AML-193 (cell line): ENCODE data around the gene AP1G1.

Experiments used
- DNase-seq, 2 experiments: peaks; one replicate each; lab custom pipeline; 2025; lab: John Stamatoyannopoulos, UW

The AP1G1 gene

DNA sequence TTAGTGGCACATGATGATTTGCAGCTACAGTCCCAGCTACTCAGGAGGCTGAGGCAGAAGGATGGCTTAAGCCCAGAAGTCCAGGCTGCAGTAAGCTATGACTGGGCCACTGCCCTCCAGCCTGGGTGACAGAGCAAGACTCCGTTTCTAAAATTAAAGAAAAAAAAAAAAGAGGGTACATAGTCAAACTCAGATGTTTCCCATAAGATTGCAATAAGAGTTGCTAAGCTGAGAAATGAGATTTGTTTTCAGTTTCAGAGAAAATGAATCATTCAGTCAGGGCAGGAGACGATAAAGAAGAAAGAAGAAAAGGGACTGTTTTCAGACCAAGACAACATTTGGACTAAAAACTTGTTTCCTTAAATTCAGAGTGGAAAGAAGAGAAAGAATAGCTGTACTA lies 54.0 kb downstream of the AP1G1 start:
- DNase-seq: no peak

DNA sequence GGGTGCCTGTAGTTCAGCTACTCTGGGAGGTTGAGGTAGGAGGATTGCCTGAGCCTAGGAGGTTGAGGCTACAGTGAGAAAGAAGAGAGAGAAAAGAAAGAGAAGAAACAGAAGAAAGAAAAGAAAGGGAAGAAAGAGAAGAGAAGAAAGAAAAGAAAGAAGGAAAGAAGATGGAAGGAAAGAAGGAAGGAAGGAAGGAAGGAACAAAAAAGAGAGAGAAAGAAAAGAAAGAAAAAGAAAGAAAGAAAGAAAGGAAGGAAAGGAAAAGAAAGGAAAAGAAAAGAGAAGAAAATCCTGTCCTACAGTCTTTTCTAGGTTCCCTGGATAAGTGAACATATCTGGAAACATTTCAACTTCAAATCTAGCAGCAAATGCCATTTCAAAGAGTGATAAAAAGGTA lies 54.5 kb downstream of the AP1G1 start:
- no peak for DNase-seq

DNA sequence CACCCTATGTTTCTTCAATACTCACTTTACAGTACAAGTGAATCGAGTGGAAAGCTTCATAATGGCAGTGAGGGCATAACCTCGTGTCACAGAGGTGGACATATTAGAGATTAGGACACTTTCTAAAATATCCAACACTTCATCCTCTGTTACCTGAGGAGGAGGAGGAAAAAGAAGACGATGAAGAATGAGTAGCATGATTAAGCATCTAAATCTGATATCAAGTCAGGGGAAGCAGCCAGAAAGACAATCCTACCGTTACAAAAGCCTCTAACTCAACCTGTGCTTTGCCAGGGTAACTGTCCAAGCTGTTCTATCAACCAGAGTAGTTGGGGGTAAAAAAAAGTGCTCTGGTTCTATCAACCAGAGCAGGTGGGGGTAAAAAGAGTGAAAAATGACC lies 60.4 kb downstream of the AP1G1 start:
- no peak for DNase-seq

DNA sequence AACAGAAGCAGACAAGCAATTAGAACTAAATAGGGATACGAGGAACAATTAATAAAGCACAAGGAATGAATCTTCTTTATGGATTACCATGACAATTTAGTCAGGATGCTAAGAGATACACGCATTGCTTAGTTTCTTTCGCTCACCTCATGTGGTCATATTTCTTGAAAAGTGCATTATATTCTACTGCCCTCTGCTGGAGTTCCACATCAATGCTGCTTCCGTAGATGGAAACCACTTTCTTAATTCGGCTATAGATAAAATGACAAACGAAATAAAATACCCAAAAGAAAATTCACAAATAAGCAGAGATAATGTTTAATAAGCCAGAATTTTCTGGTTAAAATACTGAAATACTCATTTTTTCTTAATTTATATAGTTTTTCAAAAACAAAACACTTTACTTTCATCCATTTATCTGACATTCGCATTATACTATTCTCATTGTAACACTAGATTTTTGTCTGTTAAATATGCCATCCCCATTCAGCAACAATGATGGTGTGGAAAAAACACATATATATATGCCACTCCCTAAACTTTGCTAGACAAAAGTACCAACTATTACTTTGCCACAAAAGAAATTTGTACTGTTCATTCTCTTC lies 62.1 kb downstream of the AP1G1 start:
- peak; percentile 21 to 29 for DNase-seq

DNA sequence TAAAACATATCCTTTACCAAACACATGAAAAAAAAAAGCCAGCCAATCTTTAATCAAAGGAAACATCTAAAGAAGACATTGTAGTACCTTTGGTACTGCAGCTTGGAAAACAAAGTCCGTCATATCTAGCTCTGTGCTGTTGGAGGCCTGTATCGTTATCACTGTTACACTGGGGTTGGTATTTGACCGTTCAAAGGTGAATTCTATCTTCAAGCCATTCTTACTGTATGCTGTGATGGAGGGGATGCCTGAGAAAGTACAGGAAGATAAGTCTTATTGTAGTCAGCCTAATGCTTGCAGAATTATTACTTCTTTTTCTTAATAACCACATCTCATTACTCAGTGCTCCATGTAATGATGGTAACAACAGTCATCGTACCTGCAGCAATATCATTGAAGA lies 69.8 kb downstream of the AP1G1 start:
- no peak for DNase-seq

DNA sequence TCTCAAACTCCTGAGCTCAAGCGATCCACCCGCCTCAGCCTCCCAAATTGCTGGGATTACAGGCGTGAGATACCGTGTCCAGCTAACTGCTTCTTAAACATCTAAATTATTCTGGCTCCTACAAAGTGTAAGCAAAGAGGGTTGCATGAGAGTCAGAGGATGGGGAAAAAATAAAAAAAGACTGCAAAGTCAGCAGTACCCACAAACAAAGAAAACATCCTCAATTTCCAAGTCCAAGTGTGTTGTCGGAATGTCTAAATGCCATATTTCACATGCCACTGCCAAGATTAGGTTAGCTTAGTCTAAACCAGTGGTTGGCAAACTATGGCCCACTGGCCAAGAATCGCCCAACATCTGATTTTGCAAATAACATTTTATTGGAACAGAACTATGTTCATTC lies 71.1 kb downstream of the AP1G1 start:
- no peak for DNase-seq

DNA sequence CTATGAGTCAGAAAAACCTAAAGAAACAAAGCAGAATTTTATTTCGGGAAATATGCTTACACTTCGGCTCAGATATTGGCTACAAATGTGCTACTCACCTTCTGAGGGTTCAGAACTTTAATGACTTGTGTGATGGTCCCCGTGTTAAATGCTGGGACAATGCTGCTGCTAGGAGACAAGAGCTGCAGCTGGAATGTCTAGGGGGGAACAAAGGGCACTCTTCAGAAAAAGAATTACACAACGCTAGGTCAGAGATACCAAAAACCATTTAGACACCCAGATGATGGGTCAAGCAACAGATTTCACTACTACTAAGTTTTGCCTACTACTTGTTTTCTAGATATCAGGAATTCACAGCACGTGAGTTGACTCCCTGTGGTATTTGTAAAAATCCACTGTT lies 74.1 kb downstream of the AP1G1 start:
- DNase-seq: no peak

DNA sequence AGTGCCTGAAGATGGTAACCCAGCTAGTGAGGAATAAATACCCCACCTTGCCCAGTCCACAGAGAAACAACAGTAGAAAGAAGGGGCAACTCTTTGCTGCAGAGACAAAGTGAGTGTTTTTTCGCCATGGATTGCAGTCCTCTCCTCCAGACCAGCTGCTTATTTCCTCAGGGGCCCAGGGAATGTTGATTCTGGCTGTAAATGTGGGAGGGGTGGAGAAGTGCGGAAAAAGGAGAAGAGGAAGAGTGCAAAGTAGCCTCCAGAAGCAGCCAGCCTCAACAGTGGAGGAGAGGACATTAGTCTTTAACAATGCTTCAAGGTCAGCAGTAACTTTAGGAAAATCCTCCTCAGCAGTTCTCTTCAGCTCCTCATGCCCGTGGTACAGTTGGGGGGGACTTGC lies 76.0 kb downstream of the AP1G1 start:
- DNase-seq: no peak

DNA sequence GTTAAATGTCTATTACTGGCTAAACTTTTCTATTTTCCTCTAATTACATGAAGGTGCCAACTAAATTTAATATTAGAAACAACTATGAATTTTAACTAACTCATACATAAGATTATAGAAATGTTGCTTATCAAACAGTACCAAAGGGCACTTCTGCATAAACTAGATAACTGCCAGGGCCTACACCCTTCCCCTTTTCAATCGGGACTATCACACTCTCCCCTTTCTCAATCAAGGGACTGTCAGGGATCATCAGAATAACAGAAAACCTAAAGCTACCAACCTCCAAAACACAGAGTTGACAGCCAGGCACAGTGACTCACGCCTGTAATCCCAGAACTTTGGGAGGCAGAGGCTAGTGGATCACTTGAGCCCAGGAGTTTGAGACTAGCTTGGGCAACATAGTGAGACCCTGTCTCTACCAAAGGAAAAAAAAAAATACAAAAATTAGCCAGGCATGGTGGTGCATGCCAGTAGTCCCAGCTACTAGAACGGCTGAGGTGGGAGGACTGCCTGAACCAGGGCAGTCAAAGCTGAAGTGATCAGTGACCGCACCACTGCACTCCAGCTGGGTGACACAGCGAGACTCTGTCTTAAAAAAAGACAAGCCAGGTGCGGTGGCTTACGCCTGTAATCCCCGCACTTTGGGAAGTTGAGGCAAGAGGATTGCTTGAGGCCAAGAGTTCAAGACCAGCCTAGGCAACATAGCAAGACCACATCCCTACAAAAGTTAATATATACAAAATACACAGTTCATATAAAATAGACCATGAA lies 80.9 kb downstream of the AP1G1 start:
- no peak for DNase-seq

DNA sequence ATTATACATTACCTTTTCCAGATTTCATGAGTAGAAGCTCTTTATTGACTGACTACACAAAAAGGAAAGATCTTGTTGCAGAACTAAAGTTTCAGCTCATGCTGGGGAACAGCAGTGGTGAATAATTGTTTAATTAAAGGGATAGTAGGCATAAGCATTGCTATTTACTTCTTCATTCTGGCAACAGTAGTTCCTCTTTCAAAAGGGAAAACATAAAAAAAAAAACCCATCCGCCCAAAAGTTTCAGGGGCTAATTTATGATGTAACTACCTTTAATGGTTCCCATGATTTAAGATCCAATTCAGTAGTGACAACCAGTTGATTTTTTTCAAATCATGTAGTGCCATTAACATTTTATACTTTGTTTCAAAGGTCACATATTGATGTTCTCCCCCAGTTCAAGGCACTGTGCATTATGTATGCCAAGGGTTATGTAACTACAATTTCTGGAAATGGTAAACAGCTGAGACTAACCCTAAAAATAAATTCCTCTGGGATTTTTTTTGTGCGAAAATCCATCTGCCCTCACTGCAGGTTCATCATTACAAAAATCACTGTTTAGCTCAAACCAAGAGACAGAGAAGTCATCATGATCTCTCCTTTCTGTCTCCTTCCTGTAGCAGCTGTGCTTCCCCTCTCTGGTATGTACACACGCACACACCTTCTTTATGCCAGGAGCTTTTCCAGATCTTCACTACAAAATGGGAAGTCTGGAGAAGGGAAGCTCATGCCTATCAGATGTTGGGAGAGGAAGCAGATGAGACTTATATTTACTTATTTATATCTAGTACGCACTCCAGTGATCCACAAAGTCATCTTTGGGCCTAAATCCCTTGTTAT lies 81.9 kb downstream of the AP1G1 start:
- DNase-seq: peak; percentile 36 to 41

DNA sequence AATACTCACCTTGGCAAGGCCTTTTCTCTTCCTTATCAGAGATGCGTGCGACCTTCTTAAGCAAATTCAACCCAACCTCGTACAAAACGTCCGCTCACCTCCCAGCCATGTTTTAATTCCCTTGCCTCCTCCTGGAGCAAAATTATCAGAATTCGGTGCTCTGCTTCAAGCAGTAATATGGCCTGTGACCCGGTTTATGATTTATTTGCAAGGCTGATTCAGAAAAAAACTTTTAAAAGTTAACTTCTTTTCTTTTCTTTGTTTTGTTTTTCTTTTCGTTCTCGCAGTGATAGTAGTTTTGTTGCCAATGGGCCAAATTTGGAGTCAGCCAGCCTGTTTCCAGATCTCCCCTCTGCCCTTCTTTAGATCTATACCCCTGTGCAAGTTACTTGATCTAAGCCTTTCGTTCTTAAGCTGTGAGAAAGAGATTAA lies 84.3 kb downstream of the AP1G1 start, which contains the start of gene PHLPP2:
PHLPP2 (minus strand) TSS at position 382 of the 432 bp plus-strand sequence. CDS start 9,906 bp downstream, outside the sequence.
- no peak for DNase-seq

DNA sequence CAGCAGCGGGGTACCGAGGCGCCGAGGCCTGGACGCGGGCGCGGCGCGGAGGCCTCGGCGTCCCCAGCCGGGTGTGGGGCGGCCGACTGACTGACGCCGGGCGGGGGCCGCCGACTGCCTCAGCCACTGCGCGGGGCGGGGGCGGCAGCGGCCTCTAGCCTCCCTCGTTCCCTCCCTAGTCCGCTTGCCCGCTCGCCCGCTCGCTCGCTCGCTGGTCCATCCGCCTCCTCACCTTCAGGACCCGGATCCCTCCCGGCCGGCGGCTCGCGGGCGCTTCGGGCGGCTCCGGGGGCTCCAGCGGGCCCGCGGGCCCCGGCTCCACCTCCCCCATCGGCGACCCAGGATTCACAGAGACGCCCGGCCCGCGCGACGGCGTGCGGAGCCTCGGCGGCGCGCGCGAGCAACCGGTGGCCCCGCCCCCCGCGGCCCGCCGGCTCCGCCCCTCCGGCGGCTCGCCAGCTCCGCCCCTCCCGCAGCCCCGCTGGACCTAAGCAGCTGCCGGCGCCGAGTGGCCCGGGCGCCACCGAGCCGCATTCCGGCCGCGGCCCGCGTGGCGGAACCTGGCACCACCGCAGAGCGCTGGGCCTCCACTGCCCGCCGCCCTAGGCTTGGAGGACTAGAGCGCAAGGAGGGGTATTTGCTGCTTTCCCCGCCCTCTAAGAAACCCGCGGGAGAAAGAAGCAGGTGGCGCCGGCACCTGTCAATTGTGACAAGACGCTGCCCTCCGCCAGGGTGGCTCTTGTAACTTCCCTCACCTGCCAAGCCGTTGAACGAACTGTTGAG lies 84.9 kb downstream of the AP1G1 start:
- DNase-seq: peak in 1 of 2 experiments; percentile 10

DNA sequence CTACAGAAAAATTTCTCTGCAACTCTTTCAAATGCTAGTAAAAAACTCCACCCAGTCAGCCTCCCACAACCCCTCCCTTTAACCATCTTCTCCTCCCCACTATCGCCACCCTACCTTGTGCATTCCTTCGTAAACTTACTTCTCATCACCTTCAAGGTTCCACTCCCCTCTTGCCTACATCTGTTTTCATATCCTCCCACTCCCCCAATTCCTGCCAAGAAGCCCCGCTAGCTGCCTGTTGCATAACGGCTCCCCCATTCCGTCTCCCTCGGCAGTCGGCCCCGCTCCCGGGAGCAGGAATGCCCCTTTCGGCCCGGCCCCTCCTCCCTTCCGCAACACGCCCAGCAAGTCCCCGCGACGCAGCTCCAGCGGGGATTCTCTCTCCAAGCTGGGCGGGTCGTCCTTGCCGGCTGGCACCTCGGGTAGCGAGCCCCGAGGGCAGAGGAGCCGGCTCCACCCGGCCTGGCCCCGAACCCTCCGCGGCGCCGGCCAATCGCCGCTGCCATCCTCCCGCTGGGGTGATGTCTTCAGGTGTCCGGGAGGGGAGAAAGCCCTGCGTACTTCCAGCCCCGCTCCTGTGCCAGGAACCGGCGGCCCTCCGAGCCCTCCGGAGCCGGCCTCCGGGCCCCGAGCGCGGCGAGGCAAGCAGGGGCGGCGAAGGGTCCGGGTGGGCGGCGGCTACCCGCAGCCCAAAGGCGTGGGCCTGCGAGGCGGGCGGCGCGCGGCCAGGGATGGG lies 85.7 kb downstream of the AP1G1 start:
- no peak for DNase-seq

DNA sequence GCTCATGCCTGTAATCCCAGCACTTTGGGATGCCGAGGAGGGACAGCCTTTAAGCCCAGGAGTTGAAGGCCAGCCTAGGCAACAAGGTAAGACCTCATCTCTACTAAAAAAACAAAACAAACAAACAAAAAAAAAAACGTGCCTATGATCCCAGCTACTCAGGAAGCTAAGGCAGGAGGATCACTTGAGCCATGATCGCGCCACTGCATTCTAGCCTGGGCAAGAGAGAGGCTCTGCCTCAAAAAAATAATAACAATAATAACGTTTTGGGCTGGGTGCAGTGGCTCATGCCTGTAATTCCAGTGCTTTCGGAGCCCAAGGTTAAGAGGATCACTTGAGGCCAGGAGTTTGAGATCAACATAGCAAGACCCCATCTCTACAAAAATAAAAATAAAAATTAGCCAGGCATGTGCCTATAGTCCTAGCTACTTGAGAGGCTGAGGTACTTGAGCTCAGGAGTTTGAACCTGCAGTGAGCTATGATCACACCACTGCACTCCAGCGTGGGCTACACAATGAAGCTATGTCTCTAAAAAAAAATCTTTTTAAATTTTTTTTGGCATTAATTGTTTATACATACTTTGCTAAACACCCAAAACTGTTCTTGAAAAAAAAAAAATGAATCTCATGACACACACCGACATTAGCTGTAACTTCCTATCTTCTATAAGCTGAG lies 87.4 kb downstream of the AP1G1 start:
- DNase-seq: no peak

DNA sequence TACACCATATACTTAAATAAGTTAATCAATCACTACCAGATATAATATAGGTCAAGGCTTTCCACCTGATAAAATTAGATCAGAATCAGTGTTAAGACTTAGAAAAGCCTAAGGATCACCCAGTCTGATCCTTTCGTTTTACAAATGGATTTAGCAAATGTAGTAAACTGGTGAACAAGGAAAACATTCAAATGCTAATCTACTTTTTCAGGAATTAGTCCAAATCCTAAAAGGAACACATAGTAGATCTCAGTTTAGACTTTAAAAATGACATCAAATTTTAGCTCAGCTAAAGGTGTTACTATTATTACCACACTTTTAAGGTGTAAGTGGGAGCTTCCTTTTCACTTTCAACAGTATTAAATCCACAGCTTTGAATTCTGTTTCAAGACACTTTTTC lies 96.1 kb downstream of the AP1G1 start:
- DNase-seq: no peak

DNA sequence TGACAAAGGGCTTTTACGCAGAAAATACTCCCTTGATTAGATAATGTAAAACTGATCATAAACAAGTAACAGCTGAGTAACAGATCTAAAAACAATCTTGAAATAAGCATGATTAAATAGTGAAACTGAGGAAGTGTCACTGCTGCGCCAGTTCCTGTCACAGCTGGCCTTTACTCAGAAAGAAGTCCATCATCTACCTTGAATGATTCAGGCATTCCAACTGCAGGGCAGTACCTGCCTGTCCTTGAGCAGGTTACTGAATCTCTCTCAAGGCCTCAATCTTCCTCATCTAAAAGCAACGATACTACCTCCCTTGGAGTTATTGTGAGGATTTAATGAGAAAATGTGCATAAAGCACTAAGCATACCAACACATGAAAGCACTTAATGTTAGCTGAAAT lies 96.8 kb downstream of the AP1G1 start:
- no peak for DNase-seq

DNA sequence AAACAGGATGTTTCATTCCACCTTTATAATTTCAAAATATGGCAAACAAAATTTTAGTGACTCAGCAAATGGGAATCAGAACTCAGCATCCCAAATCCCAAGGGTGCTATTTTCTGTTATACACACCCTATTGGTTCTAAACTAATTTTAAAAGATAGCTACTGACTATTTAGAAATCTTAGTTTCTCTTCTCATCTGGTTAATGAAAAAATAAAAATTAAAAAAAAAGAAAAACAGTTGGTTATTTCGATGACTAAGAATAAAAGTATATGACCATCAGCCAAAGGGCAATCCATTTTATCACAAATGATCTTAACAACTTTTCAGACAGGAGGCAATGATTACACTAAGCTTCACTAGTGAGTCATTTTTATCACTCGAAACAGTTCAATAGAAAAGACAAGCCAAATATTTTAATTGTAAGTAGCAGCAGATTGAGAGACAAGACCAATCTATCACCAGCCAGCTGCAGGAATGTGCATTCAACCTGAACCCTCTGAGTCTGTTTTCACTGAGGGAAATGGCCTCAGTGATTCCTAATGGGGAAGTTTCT lies 99.3 kb downstream of the AP1G1 start:
- no peak for DNase-seq

DNA sequence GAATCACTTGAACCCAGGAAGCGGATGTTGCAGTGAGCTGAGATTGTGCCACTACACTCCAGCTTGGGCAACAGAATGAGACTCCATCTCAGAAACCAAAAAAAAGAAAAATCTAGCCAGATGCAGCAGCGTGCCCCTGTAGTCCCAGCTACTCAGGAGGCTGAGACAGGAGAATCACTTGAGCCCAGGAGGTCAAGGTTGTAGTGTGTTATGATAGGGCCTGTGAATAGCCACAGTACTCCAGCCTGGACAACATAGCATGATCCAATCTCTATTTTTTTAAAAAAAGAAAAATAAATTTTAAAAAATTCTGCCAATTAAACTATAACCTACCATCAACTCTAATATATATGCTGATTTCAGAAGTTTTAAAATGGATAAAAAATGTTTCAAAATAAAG lies 99.9 kb downstream of the AP1G1 start:
- no peak for DNase-seq

DNA sequence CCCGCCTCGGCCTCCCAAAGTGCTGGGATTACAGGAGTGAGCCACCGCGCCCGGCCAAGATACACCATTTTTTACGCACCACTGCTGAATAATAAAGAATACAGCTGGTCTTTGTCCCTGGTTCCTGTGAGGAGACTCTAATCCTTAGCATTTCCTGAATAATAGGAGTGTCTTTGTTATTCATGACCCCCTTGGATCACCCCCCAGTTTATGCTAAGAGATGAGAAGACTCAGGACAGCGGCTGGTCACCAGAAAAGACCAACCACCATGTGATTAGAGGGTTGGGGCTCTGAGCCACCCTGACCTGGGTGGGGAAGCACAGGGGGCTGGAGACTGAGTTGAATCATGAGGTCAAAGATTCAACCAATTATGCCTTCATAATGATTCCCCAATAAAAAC lies 101.4 kb downstream of the AP1G1 start:
- no peak for DNase-seq

DNA sequence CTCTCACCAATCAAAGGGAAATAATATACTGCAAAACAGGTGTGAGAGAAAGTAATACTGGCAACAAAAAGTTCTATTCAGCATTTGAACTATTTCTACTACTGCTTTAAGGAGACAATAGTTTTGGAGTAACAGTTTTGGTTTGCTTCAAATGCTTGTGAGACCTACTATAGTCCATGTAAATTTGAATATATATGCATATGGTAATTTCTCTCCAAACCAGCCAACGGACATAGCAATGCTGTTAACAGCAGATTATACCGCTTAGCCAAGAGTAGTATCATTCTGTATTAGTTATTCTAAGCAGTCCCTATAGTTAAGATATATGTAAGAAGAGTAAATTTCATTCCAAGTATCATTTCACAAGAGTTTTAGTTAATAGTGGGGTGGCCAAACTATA lies 102.6 kb downstream of the AP1G1 start:
- DNase-seq: no peak
